Measurements from ENCODE around the gene LRBA.
"Not testable (repeated sequence)": the region's sequence is repeated elsewhere in the genome, so short reads cannot be mapped to it uniquely, and the experiment has no call there.

The LRBA gene

DNA sequence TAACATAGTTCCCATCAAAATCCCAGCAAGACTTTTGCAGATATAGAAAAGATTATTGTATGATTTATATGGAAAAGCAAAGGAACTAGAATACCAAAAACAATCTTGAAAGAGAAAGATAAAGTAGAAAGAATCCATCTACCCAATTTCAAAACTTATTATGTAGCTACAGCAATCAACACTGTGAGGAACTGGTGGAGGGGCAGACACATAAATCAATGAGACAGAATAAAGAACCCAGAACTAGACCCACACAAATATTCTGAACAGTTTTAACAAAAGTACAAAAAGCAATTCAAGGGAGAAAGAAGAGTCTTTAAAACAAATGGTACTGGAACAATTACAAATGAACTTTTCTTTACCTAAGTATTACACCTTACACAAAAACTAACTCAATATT is 67.0 kb downstream of the LRBA start:
- DNase-seq (ENCODE audit: insufficient read length, low spot score): no peak

DNA sequence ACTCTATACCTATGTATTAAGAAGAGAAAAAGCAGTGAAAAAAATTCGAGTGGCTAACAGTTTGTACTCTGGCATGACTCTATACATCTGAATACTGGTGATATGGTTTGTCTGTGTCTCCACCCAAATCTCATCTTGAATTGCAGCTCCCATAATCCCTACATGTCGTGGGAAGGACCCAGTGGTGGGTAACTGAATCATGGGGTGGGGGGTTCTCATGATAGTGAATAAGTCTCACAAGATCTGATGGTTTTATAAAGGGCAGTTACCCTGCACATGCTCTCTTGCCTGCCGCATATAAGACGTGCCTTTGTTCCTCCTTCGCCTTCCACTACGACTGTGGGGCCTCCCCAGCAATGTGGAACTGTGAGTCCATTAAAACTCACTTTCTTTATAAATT is 70.4 kb downstream of the LRBA start:
- DNase-seq (ENCODE audit: insufficient read length, low spot score): no peak
- FAIRE-seq: peak; percentile 49

More for the DNA sequence above, 67.0 kb downstream of the LRBA start:
- FAIRE-seq: peak; percentile 18

DNA sequence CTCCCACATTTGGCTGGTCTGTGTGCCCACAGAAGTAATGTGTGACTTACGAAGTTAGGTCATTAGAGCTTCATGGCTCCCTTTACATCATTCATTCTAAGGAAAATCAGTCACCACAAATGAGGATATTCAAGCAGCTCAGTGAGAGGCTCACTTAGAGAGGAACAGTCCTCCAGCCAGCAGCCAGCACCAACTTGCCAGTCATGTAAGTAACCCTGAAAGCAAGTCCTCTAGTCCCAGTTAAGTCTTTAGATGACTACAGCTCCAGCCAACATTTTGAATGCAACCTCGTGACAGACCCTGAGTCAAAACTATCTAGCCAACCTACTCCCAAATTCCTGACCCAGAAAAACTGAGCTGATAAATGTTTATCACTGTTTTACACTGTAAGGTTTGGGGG is 71.3 kb downstream of the LRBA start:
- DNase-seq (ENCODE audit: insufficient read length, low spot score): no peak
- peak; percentile 18 for FAIRE-seq

DNA sequence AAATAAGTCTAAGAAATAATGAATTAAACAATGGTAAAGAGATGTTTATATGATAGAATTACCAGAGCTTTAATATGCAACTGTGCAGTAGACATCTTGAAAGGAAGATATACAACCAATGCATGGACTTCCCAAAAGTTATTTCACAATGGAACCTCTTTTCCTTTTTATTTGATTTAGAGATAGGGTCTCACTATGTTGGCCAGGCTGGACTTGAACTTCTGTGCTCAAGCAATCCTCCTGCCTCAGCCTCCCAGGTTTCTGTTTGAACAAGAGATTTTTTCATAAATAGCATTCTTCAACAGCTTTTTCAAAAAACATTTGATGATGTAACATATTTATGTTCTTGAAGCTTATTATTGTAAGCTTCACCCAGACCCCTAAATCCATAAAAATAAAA is 72.0 kb downstream of the LRBA start:
- DNase-seq (ENCODE audit: insufficient read length, low spot score) (no peak), FAIRE-seq (peak; percentile 71)

DNA sequence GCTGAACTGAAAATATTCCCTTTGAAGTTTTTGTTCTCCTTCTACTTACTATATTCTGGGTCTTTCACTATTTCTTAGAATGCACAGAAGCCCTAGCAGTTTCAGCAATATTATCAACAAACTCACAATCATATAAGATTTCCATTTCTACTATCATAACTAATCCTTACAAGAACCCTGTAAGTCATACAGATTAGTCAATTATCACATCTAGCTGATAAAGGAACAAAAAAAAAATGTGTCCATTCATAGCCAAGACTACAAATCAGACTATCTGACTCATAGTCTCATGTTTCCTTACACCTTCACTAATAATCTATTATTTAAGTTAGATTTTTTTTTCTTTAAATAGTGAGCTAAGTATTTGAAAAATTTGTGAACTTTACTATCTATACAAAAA is 72.5 kb downstream of the LRBA start:
- DNase-seq (ENCODE audit: insufficient read length, low spot score): no peak
- FAIRE-seq: no peak

DNA sequence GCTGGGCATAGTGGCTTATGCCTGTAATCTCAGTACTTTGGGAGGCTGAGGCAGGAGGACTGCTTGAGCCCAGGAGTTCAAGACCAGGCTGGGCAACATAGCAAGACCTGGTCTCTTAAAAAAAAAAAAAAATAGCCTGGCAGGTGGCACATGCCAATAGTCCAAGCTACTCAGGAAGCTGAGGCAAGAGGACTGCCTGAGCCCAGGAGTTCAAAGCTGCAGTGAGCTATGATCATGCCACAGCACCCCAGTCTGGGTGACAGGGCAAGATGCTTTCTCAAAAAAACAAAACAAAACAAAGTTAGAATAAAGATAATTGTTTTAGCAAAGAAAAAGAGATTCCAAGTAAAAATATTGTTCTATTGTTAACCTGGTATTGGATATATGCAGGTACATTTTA is 75.0 kb downstream of the LRBA start:
- DNase-seq (ENCODE audit: insufficient read length, low spot score): no peak
- FAIRE-seq: peak; percentile 49

DNA sequence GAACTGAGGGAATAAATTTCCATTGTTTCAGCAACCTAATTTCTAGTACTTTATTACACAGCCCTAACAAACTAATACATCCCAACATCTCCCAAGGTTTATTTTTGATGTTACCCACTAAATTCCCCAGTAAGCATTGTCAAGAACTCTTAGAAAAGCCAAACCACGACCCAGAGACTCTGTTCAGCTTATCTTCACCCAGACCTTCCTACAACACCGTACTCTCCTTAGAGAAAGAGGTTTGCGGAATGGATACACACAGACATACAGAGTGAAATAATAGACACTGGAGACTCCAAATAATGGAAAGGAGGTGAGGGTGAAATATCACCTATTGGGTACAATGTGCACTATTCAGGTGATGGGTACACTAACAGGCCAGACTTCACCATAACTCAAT is 75.6 kb downstream of the LRBA start:
- DNase-seq (ENCODE audit: insufficient read length, low spot score): no peak
- no peak for FAIRE-seq

DNA sequence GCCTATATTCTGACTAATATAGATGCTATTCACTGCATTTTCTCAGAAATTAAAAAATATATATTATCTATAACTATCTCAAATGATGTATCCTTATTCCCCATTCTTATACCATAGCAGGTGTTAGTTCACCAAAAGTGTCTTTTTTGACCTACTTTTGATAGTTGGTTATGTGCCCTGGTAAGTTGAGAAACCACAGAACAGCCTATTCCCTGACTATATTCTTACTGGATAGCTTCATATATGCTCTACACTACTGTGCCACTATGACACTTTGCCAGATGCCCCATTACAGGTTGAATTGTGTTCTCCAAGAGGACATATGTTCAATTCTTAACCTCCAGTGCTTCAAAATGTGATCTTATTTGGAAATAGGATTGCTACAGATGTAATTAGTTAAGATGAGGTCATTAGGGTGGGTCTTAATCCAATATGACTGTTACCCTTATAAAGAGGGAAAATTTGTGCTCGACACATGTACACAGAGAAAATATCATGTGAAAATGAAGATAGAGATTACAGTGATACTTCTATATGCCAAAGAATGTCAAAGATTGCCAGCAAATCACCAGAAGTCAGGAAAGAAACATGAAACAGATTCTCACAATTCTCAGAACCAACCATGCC is 76.1 kb downstream of the LRBA start:
- DNase-seq (ENCODE audit: insufficient read length, low spot score) (no peak), FAIRE-seq (no peak)

DNA sequence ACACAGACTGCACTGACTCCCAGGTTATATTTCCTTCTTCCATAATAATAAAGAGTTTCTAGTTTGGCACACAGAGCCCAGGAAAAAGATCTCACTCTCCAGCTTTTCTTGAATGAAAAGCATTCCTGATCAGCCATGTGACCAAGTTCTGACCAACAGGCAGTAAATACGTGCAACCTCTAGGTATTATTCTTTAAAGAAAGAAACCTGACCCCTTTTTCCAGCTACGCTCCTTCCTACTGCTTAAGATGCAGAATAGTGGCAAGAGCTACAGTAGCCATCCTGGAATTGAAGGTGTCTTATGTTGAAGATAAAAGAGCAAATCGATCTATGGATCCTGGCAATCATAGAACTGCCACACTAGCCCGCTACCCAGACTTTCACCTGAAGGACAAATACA is 76.7 kb downstream of the LRBA start:
- DNase-seq (ENCODE audit: insufficient read length, low spot score) (no peak), FAIRE-seq (no peak)

DNA sequence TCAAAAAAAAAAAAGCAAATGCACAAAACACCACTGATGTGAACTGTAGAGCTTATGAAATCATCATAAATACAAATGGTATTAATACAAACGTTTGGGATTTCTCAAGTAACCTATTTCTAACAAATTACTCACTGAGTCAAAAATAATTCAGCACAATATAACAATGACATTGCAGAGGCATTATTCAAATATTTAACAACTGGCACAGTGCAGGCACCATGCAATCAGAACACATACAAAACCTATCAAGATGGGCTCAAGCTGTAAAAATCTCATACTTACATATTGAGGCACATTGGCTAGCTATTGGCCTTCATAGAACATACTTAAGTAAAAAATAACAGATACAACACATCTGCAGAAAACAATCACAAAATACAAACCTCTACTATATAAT is 81.1 kb downstream of the LRBA start:
- no peak for FAIRE-seq

DNA sequence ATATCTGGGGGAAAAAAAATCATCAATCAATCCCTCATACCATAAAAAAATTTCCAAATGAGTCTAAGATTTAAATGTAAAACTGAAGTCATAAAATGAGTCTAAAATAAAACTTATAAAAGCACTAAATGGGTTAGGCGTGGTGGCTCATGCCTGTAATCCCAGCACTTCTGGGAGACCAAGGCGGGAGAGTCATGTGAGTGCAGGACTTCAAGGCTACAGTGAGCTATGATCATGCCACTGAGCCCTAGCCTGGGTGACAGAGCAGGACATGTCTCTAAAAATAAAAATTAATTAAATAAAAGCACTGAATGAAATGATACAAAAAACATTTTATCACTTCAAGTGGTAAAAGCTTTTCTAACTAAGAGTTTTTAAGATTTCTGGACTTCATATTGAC is 83.3 kb downstream of the LRBA start:
- no peak for FAIRE-seq
- no peak for DNase-seq (ENCODE audit: insufficient read length, low spot score)

More for the DNA sequence above, 81.1 kb downstream of the LRBA start:
- no peak for DNase-seq (ENCODE audit: insufficient read length, low spot score)

DNA sequence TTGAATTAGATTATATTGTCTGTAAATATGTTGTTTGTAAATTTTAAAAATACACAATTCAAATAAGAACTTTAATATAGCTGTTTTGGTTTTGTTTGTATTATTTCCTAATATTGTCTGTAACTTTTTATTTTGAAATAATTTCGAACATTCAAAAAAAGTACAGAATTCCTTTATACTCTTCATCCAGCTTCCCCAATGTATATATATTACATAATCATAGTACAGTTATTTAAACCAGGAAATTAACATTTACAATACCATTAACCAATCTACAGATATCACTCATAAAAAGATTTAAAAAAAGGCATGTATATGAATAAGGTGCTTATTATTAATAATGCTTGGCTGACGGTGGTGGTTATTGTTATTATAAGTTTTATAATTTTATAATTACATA is 84.1 kb downstream of the LRBA start:
- FAIRE-seq (no peak), DNase-seq (ENCODE audit: insufficient read length, low spot score) (no peak)

DNA sequence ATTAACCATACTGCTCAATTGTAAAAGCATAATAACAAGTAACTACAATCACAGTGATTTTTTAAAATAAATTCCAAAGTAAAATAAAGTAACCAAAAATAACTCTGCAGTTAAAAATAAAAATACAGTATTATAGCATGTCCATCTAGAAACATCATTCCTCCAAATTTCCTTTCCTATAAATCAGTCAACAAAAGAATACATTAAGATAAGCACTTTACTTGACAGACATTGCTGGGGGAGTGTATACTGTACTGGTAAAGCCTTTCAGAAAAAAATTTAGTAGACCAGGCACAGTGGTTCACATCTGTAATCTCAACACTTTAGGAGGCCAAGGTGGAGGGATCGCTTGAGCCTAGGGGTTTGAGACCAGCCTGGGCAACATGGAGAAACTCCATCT is 91.1 kb downstream of the LRBA start:
- FAIRE-seq: no peak

DNA sequence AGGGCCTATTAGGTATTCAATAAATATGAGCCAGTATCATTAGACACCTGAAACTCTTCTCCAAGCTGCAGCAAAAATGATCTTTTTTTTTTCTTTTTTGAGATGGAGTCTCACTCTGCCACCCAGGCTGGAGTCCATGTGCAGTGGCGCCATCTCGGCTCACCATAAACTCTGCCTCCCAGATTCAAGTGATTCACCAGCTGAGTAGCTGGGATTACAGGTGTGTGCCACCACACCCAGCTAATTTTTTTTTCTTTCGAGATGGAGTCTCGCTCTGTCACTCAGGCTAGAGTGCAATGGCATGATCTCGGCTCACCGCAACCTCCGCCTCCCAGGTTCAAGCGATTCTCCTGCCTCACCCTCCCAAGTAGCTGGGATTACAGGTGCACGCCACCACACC is 93.6 kb downstream of the LRBA start:
- FAIRE-seq; DNase-seq (ENCODE audit: insufficient read length, low spot score): not testable (repeated sequence)

More for the DNA sequence above, 91.1 kb downstream of the LRBA start:
- DNase-seq (ENCODE audit: insufficient read length, low spot score): no peak

DNA sequence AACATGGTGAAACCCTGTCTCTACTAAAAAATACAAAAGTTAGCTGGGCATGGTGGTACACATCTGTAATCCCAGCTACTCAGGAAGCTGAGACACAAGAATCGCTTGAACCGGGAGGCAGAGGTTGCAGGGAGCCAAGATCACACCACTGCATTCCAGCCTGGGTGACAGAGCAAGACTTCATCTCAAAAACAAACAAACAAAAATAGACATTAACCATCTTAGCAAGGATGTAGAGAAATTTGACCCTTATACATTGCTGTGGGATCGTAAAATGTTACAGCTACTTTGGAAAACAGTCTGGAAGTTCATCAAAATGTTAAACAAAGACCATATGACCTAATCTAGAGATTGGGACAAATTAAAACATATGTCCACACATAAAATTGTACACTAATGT is 96.5 kb downstream of the LRBA start:
- FAIRE-seq; DNase-seq (ENCODE audit: insufficient read length, low spot score): not testable (repeated sequence)

DNA sequence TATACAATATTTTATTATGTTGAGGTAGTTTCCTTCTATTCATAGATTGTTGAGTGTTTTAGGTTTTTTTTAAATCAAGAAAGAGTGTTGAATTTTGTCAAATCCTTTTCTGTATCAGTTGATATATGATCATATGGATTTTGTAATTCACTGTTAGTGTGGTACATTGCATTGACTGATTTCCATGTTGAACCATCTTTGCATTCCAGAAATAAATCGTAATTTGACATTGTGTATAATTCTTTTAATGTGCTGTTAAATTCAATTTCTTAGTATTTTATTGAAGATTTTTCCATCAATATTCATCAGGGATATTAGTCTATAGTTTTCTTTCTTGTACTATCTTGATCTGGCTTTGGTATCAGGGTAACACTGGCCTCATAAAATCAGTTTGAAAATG is 103.8 kb downstream of the LRBA start:
- FAIRE-seq (no peak), DNase-seq (ENCODE audit: insufficient read length, low spot score) (no peak)

DNA sequence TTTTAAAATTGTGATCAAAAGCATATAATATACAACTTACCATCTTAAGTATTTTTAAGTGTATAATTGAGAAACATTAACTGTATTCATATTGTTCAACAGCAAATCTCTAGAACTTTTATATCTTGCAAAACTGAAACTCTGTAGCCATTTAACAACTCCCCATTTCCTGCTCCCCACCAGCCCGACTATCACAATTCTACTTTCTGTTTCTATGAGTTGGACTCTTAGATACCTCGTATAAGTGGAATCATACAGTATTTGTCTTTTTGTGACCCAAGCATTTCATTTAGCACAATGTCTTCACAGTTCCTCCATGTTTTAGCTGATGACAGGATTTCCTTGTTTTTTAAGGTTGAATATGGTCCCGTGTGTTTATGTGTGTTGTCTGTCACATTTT is 106.0 kb downstream of the LRBA start:
- DNase-seq (ENCODE audit: insufficient read length, low spot score): no peak
- FAIRE-seq: no peak

DNA sequence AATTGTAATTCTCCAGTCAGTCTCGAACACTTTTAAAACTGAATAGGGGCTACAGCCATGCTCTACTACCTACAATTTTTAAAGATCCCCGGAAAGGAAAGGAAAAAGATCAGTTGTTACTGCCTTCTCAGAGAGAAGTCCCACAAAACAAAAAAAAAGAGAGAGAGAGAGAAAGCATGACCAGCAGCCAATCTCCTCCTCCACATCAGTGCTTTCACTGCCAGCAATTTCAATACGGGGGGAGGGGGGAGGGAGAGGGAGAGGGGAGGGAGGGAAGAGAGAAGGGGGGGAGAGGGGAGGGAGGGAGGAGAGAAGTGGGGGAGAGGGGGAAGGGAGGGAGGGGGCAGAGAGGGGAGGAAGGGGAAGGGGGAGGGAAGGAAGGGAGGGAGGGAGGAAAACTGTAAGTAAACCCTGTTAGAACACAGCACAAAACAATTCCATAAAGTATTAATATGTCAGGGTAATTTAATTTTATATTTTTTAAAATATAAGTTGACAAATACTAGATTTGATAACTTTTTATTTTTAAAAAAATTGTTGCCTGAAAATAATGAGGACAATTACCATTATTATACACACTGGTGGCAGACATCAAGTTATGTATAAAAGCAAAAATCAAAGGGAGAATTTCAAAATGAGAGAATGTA is 108.0 kb downstream of the LRBA start:
- FAIRE-seq: no peak
- no peak for DNase-seq (ENCODE audit: insufficient read length, low spot score)

DNA sequence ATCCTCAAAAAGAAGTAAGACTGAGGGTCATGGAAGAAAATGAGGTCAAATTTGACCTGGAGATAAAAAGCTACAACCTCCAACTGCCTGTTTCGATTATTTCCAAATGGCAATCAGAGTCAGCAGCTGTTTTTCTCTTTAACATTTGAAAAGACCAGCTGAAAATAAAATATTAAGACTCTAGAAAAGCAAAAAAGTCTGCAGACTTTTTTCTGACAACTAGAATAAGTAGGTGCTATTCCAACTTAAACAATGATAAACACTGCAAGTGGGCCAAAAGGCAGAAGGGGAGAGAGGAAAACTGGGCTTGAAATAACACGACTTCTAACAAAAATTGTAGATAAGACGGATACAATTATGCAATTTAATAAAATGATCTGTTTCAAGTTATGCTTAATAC is 110.4 kb downstream of the LRBA start:
- DNase-seq (ENCODE audit: insufficient read length, low spot score) (no peak), FAIRE-seq (no peak)

DNA sequence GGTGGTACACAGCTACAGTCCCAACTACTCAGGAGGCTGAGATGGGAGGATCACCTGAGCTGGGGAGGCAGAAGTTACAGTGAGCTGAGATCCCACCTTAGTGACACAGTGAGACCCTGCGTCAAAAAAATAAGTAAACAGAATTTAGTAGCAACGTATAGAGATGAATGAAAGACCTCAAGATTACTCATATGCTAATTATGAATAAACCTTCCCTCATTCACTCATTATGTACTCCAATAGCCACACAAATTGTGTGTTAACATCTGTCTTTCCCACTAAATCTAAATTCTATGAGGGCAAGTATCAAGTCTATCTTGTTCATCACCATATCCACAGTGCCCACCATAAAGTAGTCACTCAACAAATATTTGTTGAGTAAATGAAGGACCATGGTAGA is 111.5 kb downstream of the LRBA start:
- FAIRE-seq (peak; percentile 23), DNase-seq (ENCODE audit: insufficient read length, low spot score) (no peak)

DNA sequence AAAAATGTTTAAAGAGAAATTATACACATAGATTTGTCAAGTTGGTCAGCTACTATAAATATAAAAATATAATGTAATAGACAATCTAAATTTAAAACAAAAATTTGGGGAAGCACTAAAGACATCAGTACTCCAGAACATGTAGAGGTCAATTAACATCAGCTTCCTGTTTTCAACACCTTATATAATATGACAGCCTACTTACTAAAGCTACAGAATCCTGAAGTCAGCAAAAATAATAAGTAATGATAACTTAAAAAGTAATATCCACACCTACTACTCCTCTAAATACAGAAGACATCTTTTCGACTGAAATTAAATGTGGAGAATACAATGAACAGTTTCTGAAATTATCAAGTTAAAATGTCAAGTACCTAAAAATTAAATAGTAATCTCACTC is 118.6 kb downstream of the LRBA start:
- FAIRE-seq (no peak), DNase-seq (ENCODE audit: insufficient read length, low spot score) (no peak)

DNA sequence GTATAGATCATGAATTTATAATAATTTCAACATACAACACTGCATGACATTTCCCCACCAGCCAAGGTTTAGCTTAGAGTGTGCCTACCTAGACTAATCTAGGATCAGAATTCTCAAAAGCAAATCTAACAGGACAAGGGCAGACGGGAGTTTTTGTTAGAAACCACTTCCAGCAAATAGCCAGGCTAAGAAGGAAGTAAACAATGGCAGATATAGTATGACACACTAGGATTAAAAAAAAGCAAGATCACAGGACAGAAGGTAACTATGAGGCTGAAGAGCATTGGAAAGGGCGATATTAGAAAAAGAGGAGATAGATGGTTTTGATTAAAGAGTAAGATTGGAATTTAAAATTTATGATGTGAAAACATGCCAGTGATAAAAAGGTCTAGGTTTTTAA is 124.8 kb downstream of the LRBA start:
- no peak for DNase-seq (ENCODE audit: insufficient read length, low spot score)
- FAIRE-seq: no peak

DNA sequence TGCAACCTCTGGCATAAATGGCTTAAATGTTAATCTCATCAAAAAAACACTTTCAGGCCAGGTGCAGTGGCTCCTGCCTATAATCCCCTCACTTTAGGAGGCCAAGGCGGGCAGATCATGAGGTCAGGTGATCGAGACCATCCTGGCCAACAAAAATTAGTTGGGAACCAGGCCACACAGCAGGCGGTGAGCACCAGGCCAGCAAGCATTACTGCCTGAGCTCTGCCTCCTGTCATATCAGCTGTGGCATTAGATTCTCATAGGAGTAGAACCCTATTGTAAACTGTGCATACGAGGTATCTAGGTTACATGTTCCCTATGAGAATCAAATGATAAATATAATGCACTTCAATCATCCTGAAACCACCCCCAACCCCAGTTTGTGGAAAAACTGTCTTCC is 125.8 kb downstream of the LRBA start:
- no peak for DNase-seq (ENCODE audit: insufficient read length, low spot score)
- FAIRE-seq: no peak
